Thyroid gland (tissue), 4 donors: ENCODE measurements around the gene SPTBN2. TPM values are rescaled to one million over a fixed set of nuclear protein-coding genes. Genes with fewer than 3 reads are reported as not detected.
A peak's percentile ranks its signal among the peaks of the same experiment; 100 is the strongest.

Experiments used
- DNase-seq, 2 donors: peaks; one replicate each; pipeline ENCODE4 v3.0.0-alpha.2; 2019
- H3K27ac ChIP-seq, 3 donors: fragments of 200-600 bp; sonication (generic); 1 replicate in 2 of 3; 2 replicates in 1 of 3; pipeline ENCODE4 v1.5.1; 2016 to 2019; ENCODE audit warnings: mild to moderate bottlenecking in 1 of 3, moderate library complexity in 1 of 3
- H3K27me3 ChIP-seq: fragments of 200-600 bp; sonication (generic); one replicate; pipeline ENCODE4 v1.5.1; 2019
- H3K36me3 ChIP-seq, 2 donors: fragments of 200-600 bp; sonication (generic); one replicate each; pipeline ENCODE4 v1.5.1; 2016 to 2019
- H3K4me1 ChIP-seq, 2 donors: fragments of 200-600 bp; sonication (generic); one replicate each; pipeline ENCODE4 v1.5.1; 2017 to 2019
- H3K4me3 ChIP-seq, 3 donors: fragments of 200-600 bp; sonication (generic); replicated peaks in 1 of 3; 1 replicate in 2 of 3; 2 replicates in 1 of 3; pipeline ENCODE4 v1.5.1; 2016; ENCODE audit warnings: mild to moderate bottlenecking in 1 of 3
- H3K9me3 ChIP-seq: fragments of 200-600 bp; sonication (generic); one replicate; pipeline ENCODE4 v1.5.1; 2017
- POLR2A ChIP-seq, 2 donors: fragments of 450-650 bp; IDR thresholded peaks; one replicate each; pipeline ENCODE4 v1.6.1; 2017; ENCODE audit warnings: antibody characterized with exemption in 2 of 2, mild to moderate bottlenecking in 2 of 2, moderate library complexity in 1 of 2
- WGBS, 2 donors: methylation state at CpG; one replicate each; pipeline ENCODE4 v1.1.5; 2017; 5-methylcytosine and 5-hydroxymethylcytosine counted together
- intact Hi-C: fragments of 100-400 bp; cut with DNase I; formaldehyde crosslinking; loops from one replicate; pipeline ENCODE4 v1.15.1; 2023
- total RNA-seq, 4 donors: library from RNA; depleted of rRNA; stranded (reverse); fragments of >200 nt; gene quantifications; one replicate each; pipeline ENCODE4 v1.2.3, GENCODE V29; 2016
- TF ChIP-seq, protein P1 (sequence below), 6 experiments: fragments of 200-600 bp in 3 of 6; fragments of 450-650 bp in 3 of 6; sonication (generic) in 3 of 6; IDR thresholded peaks; one replicate each; pipeline ENCODE4 v1.5.1; 2016 to 2019; ENCODE audit warnings: antibody characterized with exemption in 6 of 6, mild to moderate bottlenecking in 2 of 6, inconsistent platforms in 1 of 6, moderate library complexity in 1 of 6

SPTBN2 gene
- total RNA-seq, 4 donors from 2014 or later: 0.25 to 1.6 (median 0.83) TPM

DNA sequence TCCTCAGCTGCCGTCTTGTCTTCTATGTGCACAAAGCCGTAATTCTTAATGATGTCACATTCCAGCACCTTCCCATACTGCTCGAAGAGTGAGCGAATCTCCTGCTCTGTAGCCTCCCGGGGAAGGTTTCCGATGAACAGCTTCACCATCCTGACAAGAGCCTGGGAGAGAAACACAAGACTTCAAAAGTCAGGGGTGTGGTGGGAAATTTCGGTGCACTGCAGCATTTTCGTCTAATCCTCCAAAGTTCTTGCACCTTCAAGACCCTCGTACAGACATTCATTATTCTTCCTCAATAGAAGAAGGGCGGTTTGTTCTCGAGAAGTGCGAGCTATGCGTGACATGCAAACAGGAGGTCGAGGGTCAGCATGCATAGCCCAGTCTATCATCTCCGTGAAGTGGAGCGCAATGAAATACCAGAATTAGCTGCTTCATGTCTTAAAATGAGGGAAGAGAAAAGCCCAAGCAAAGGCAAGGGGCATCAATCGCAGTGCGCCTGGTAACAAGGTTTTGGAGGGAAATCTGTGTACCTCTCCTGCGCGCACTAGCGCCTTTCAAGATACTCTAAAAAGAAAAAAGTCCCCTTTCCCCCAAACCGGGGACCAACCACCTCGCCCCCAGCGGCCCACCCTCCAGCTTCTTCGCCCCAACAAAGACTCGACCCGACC lies 52.0 kb downstream of the SPTBN2 start:
- Histone ChIP-seq H3K9me3 (no peaks in the 10 kb centered on the region), H3K4me3 (peak overlapping the region; percentile 39 to 49 (median 47)), H3K27ac (peak overlapping the region; percentile 66 to 85 (median 79)), H3K4me1 (peaks cover 23 to 38% of the 10 kb centered on the region in 2 donors), H3K36me3 (no peaks in the 10 kb centered on the region), H3K27me3 (no peaks in the 10 kb centered on the region)
- no peak for TF ChIP-seq POLR2A (IDR thresholded peaks at IDR 0.05)
- TF ChIP-seq, protein P1, sequence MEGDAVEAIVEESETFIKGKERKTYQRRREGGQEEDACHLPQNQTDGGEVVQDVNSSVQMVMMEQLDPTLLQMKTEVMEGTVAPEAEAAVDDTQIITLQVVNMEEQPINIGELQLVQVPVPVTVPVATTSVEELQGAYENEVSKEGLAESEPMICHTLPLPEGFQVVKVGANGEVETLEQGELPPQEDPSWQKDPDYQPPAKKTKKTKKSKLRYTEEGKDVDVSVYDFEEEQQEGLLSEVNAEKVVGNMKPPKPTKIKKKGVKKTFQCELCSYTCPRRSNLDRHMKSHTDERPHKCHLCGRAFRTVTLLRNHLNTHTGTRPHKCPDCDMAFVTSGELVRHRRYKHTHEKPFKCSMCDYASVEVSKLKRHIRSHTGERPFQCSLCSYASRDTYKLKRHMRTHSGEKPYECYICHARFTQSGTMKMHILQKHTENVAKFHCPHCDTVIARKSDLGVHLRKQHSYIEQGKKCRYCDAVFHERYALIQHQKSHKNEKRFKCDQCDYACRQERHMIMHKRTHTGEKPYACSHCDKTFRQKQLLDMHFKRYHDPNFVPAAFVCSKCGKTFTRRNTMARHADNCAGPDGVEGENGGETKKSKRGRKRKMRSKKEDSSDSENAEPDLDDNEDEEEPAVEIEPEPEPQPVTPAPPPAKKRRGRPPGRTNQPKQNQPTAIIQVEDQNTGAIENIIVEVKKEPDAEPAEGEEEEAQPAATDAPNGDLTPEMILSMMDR (IDR thresholded peaks at IDR 0.05): no peak
- no peak for DNase-seq
- 9 to 18% methylated on average over 24 to 27 of the region's 27 CpGs for WGBS, 2 donors
- intact Hi-C loops: loop anchor here (5.0 kb wide), 2 partner anchors 40 to 270 kb away; partner anchors contain the start of gene RBM4

DNA sequence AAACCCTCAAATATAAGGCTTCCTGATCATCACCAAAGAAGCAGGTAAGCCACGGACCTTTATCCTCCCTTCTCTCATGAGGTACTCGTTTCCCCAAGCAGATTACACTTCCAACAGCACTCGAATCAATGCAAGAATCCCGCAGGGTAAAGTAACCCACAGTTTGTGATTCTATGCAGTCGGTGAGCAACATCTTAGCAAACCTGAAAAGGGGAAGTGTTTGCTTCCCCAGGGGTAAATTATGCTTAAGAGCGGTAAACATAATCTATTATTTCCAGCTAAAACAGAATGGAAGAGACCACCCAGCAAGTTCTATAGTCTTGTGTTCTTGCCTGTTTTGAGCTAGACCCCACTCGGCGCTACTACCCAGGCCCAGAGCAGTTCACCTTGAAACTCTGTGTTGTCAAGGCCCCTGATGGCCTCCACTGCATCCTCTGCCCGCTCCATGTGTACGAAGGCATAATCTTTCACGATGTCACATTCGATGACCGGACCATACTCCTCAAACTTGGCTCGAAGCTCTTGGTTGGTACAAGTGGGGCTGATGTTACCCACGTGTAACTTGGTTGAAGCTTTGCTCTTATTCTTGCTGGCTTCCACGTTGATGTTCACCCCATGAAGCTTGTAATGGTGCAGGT lies 52.6 kb downstream of the SPTBN2 start:
- intact Hi-C loops: loop anchor here (5.0 kb wide), 2 partner anchors 39 to 269 kb away; partner anchors contain the start of gene RBM4
- H3K27ac ChIP-seq: no peak overlapping the region
- WGBS, 2 donors: 67 to 73% methylated on average over 16 of the region's 16 CpGs

DNA sequence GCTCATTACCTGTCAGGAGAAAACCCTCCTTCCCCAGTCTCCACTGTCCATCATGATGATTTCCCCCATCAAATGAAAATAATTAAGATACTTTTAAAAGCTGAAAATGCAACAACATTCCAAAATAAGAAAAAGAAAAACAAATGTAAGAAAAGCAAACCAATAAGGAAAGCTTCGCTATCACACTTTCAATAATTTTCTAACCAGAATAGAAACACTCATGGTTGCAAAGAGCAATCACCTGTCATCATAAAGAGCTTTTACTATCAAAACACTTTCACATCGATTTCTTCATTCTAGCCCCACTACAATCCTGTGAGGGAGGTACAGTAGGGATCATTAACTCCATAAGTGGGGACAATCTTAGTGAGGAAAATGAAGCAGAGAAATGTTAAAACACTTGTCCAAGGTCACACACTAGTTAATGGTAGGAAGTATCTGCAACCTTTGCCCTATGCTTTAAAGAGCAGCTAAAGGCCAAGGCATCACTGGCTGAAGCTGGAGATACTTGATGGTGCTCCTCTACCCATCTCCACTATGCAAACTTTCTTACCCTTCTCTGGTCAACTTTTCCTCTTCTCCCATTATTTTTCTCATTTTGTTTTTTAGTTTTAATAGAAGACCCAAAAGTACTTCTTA lies 53.9 kb downstream of the SPTBN2 start:
- WGBS, 2 donors: 34 to 44% methylated on average over 2 of the region's 2 CpGs
- H3K4me1 ChIP-seq: peaks cover 23 to 38% of the 10 kb centered on the region in 2 donors
- TF ChIP-seq, protein P1 (IDR thresholded peaks at IDR 0.05): no peak
- TF ChIP-seq POLR2A (IDR thresholded peaks at IDR 0.05): no peak
- H3K36me3 ChIP-seq: no peaks in the 10 kb centered on the region
- intact Hi-C loops: loop anchor here (5.0 kb wide), 2 partner anchors 38 to 268 kb away; partner anchors contain the start of gene RBM4
- H3K4me3 ChIP-seq: no peak overlapping the region
- H3K9me3 ChIP-seq: no peaks in the 10 kb centered on the region
- no peak overlapping the region for H3K27ac ChIP-seq
- H3K27me3 ChIP-seq: no peaks in the 10 kb centered on the region
- no peak for DNase-seq

More for the DNA sequence above, 52.6 kb downstream of the SPTBN2 start:
- peak overlapping the region in 1 of 3 donors; percentile 49 for H3K4me3 ChIP-seq
- TF ChIP-seq, protein P1 (IDR thresholded peaks at IDR 0.05): no peak
- no peak for TF ChIP-seq POLR2A (IDR thresholded peaks at IDR 0.05)
- H3K27me3 ChIP-seq: no peaks in the 10 kb centered on the region
- H3K4me1 ChIP-seq: peaks cover 23 to 38% of the 10 kb centered on the region in 2 donors
- H3K9me3 ChIP-seq: no peaks in the 10 kb centered on the region
- no peak for DNase-seq
- no peaks in the 10 kb centered on the region for H3K36me3 ChIP-seq

DNA sequence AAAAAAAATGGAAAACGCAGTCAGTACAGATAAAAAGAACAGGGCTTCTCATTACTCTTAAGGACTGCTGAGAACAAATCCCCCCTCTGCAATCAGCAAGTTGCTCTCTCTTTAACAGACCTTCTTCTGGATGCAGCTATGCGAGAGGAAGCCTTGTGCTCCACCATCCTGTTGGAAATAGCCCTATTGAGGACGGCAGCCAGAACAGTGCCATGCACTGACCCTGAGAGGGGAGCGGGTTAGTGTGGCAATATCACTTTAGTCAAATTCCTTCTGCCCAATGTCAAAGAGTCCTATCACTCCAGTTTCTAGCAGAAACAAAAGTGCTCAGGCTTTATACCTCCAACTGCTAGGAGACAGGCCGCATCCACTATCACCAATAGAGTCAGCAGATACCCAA lies 58.2 kb downstream of the SPTBN2 start:
- Histone ChIP-seq H3K27me3 (no peaks in the 10 kb centered on the region), H3K9me3 (no peaks in the 10 kb centered on the region), H3K4me1 (peaks cover 11 to 29% of the 10 kb centered on the region in 2 donors), H3K4me3 (no peak overlapping the region), H3K36me3 (peaks cover 0 to 4% of the 10 kb centered on the region in 2 donors), H3K27ac (no peak overlapping the region)
- DNase-seq: no peak
- intact Hi-C loops: no loop called here
- WGBS, 2 donors: 84 to 88% methylated on average over 5 of the region's 5 CpGs
- TF ChIP-seq, protein P1 (IDR thresholded peaks at IDR 0.05): no peak
- no peak for TF ChIP-seq POLR2A (IDR thresholded peaks at IDR 0.05)
